Panc1 (cell line): ENCODE results near the gene AGBL4. TPM values are rescaled to one million over a fixed set of nuclear protein-coding genes. Genes with fewer than 3 reads are reported as not detected.

ENCODE experiments used
- ATAC-seq: fragments of 200-7000 bp; cut with Tn5 transposase; 2 replicates; pipeline ENCODE4 v1.9.1; 2020; ENCODE audit warnings: mild to moderate bottlenecking, moderate library complexity
- BruUV-seq: library from RNA; stranded (reverse); fragments of 400-500 nt; replicated peaks from 2 replicates; lab custom pipeline; 2021; lab: Mats Ljungman, UMichigan
- CTCF ChIA-PET: fragments of 300-600 bp; sonication (Branson Sonifier 250); formaldehyde crosslinking; loops from one replicate; lab custom pipeline; 2022; ENCODE audit warnings: antibody characterized with exemption; lab: Charles Lee
- POLR2A ChIA-PET: fragments of 300-600 bp; sonication (Branson Sonifier 250); formaldehyde crosslinking; loops from one replicate; lab custom pipeline; 2022; ENCODE audit warnings: antibody characterized with exemption; lab: Charles Lee
- DNase-seq: peaks from one replicate; pipeline ENCODE4 v3.0.0-alpha.2; 2010; ENCODE audit warnings: low read depth, low spot score
- H3K27ac ChIP-seq: 2 replicates; pipeline ENCODE4 v1.5.1; 2011; ENCODE audit warnings: mild to moderate bottlenecking, low read length, inconsistent platforms
- H3K27me3 ChIP-seq: fragments of 200-500 bp; sonication (Bioruptor generic); 2 replicates; pipeline ENCODE4 v1.6.0; 2014; ENCODE audit warnings: low read length, inconsistent platforms; ENCODE audit not compliant: control insufficient read depth, insufficient read depth
- H3K36me3 ChIP-seq: fragments of 200-500 bp; sonication (Bioruptor generic); 2 replicates; pipeline ENCODE4 v1.5.1; 2014; ENCODE audit warnings: inconsistent platforms, mild to moderate bottlenecking, low read length, moderate library complexity; ENCODE audit not compliant: control insufficient read depth, insufficient read depth
- H3K4me1 ChIP-seq: 2 replicates; pipeline ENCODE4 v1.5.1; 2011; ENCODE audit warnings: inconsistent platforms, mild to moderate bottlenecking, low read length, moderate library complexity; ENCODE audit not compliant: control insufficient read depth, insufficient read depth
- H3K4me3 ChIP-seq, 2 experiments: 2 replicates each; pipeline ENCODE4 v1.5.1; 2011 to 2012; ENCODE audit warnings: low read depth in 2 of 2, low read length in 2 of 2, mild to moderate bottlenecking in 2 of 2, inconsistent platforms in 1 of 2, moderate library complexity in 1 of 2
- H3K9me3 ChIP-seq: fragments of 200-500 bp; sonication (Bioruptor generic); 2 replicates; pipeline ENCODE4 v1.5.1; 2014; ENCODE audit warnings: low read depth, mild to moderate bottlenecking, inconsistent platforms, low read length, moderate library complexity; ENCODE audit not compliant: control insufficient read depth, insufficient read depth
- POLR2AphosphoS5 ChIP-seq: IDR thresholded peaks from 2 replicates; pipeline ENCODE4 v1.6.1; 2012; ENCODE audit warnings: mild to moderate bottlenecking, low read depth, low read length, moderate library complexity
- SIN3A ChIP-seq: IDR thresholded peaks from 2 replicates; pipeline ENCODE4 v1.6.1; 2012; ENCODE audit warnings: low read depth, mild to moderate bottlenecking, low read length, moderate library complexity, borderline replicate concordance; ENCODE audit not compliant: insufficient read depth
- TCF7L2 ChIP-seq: IDR thresholded peaks from 2 replicates; pipeline ENCODE4 v1.6.1; 2011; ENCODE audit warnings: mild to moderate bottlenecking, low read depth, low read length, inconsistent platforms
- in situ Hi-C: cut with HindIII; loops from 2 replicates; pipeline ENCODE4 v1.10.0; 2016; ENCODE audit warnings: low sequenced_read_pairs, low pct_unique_long_range_greater_than_20kb
- intact Hi-C: fragments of 100-400 bp; cut with micrococcal nuclease; formaldehyde crosslinking; loops from one replicate; pipeline ENCODE4 v1.10.0; 2022; ENCODE audit not compliant: unreplicated experiment
- total RNA-seq: library from RNA; stranded (reverse); gene quantifications from one replicate; pipeline ENCODE4 v1.2.1, GENCODE V29; 2021; ENCODE audit not compliant: unreplicated experiment
- TF ChIP-seq, protein P1 (sequence below): fragments of 450-650 bp; IDR thresholded peaks from 2 replicates; pipeline ENCODE4 v1.5.1; 2017; ENCODE audit warnings: mild to moderate bottlenecking
- TF ChIP-seq, protein P2 (sequence below), 2 experiments: IDR thresholded peaks; 2 replicates each; pipeline ENCODE4 v1.6.1; 2011 to 2012; ENCODE audit warnings: low read depth in 2 of 2, control low read depth in 1 of 2, low read length in 1 of 2, mild to moderate bottlenecking in 1 of 2, moderate library complexity in 1 of 2; ENCODE audit not compliant: insufficient read depth in 1 of 2

Gene AGBL4
- total RNA-seq, 1 experiment from 2014 or later: not detected

GRCh38 chr1:48687282-48688045 lies 1336.3 kb downstream of the AGBL4 start:
- Histone ChIP-seq H3K27ac (no peak overlapping the region), H3K4me1 (no peaks in the 10 kb centered on the region), H3K4me3 (no peak overlapping the region), H3K27me3 (peaks cover 6% of the 10 kb centered on the region; the same call in 1 of the 2 replicates), H3K36me3 (no peaks in the 10 kb centered on the region), H3K9me3 (no peaks in the 10 kb centered on the region)
- TF ChIP-seq, protein P1, sequence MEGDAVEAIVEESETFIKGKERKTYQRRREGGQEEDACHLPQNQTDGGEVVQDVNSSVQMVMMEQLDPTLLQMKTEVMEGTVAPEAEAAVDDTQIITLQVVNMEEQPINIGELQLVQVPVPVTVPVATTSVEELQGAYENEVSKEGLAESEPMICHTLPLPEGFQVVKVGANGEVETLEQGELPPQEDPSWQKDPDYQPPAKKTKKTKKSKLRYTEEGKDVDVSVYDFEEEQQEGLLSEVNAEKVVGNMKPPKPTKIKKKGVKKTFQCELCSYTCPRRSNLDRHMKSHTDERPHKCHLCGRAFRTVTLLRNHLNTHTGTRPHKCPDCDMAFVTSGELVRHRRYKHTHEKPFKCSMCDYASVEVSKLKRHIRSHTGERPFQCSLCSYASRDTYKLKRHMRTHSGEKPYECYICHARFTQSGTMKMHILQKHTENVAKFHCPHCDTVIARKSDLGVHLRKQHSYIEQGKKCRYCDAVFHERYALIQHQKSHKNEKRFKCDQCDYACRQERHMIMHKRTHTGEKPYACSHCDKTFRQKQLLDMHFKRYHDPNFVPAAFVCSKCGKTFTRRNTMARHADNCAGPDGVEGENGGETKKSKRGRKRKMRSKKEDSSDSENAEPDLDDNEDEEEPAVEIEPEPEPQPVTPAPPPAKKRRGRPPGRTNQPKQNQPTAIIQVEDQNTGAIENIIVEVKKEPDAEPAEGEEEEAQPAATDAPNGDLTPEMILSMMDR: no peak
- TF ChIP-seq, protein P2, sequence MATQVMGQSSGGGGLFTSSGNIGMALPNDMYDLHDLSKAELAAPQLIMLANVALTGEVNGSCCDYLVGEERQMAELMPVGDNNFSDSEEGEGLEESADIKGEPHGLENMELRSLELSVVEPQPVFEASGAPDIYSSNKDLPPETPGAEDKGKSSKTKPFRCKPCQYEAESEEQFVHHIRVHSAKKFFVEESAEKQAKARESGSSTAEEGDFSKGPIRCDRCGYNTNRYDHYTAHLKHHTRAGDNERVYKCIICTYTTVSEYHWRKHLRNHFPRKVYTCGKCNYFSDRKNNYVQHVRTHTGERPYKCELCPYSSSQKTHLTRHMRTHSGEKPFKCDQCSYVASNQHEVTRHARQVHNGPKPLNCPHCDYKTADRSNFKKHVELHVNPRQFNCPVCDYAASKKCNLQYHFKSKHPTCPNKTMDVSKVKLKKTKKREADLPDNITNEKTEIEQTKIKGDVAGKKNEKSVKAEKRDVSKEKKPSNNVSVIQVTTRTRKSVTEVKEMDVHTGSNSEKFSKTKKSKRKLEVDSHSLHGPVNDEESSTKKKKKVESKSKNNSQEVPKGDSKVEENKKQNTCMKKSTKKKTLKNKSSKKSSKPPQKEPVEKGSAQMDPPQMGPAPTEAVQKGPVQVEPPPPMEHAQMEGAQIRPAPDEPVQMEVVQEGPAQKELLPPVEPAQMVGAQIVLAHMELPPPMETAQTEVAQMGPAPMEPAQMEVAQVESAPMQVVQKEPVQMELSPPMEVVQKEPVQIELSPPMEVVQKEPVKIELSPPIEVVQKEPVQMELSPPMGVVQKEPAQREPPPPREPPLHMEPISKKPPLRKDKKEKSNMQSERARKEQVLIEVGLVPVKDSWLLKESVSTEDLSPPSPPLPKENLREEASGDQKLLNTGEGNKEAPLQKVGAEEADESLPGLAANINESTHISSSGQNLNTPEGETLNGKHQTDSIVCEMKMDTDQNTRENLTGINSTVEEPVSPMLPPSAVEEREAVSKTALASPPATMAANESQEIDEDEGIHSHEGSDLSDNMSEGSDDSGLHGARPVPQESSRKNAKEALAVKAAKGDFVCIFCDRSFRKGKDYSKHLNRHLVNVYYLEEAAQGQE (IDR thresholded peaks at IDR 0.05; ENCODE audit: insufficient read depth in 1 of 2, low read depth in 2 of 2, low read length in 1 of 2): no peak
- TF ChIP-seq POLR2AphosphoS5 (no peak), TCF7L2 (no peak), SIN3A (no peak)
- ATAC-seq (no peak), DNase-seq (no peak)
- in situ Hi-C loops (no loop called here), intact Hi-C loops (no loop called here)
- ChIA-PET POLR2A (no interaction called here), CTCF (no interaction called here)
- BruUV-seq: no TSS peak

DNA sequence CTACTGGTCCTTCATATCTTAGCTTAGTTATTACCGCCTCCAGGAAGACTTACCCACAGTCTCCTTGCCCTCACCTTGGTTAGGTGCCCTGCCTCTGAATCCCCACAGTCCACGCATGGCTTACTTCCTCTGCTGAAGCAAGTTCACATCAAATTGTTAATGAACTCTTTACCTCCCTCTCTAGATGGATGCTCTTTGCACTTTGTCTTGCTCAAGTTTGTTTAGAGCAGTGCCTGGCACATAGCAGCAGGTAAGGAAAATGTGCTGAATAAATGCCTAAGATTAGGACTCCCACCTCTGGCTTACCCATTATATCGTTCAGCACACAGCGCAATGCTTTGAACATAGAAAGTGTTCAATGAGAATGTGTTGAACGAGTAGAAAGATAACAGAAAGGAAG lies 1337.6 kb downstream of the AGBL4 start:
- in situ Hi-C loops: no loop called here
- POLR2A ChIA-PET: no interaction called here
- TF ChIP-seq, protein P2 (IDR thresholded peaks at IDR 0.05; ENCODE audit: insufficient read depth in 1 of 2, low read depth in 2 of 2, low read length in 1 of 2): no peak
- no peak for TF ChIP-seq SIN3A
- no peak for TF ChIP-seq POLR2AphosphoS5
- no peak for TF ChIP-seq TCF7L2
- TF ChIP-seq, protein P1: no peak

More for the DNA sequence above, 1337.6 kb downstream of the AGBL4 start:
- no peak for ATAC-seq
- no peak overlapping the region for H3K27ac ChIP-seq
- H3K4me3 ChIP-seq: no peak overlapping the region
- no peak for DNase-seq
- CTCF ChIA-PET: no interaction called here
- no TSS peak for BruUV-seq
- no peaks in the 10 kb centered on the region for H3K4me1 ChIP-seq
- H3K9me3 ChIP-seq: no peaks in the 10 kb centered on the region
- no peaks in the 10 kb centered on the region for H3K36me3 ChIP-seq
- intact Hi-C loops: no loop called here
- H3K27me3 ChIP-seq: peaks cover 2% of the 10 kb centered on the region; the same call in 1 of the 2 replicates
